Measurements from ENCODE around the gene SLAMF9.

SLAMF9 gene

GRCh38 chr1:159932296-159933285 lies 21.4 kb downstream of the SLAMF9 start:
- DNase-seq, result no peak

GRCh38 chr1:159931795-159932173 lies 22.3 kb downstream of the SLAMF9 start:
- no peak for DNase-seq

GRCh38 chr1:159931101-159931794 lies 22.8 kb downstream of the SLAMF9 start:
- DNase-seq, result no peak

- no peak for DNase-seq
Measured at GRCh38 chr1:159930634-159931033, 23.4 kb downstream of the SLAMF9 start.

GRCh38 chr1:159930216-159930615 lies 23.8 kb downstream of the SLAMF9 start:
- no peak for DNase-seq

- no peak for DNase-seq
Measured at GRCh38 chr1:159929155-159930051, 24.6 kb downstream of the SLAMF9 start.

GRCh38 chr1:159928491-159929050 lies 25.5 kb downstream of the SLAMF9 start:
- DNase-seq, result no peak

- no peak for DNase-seq
Measured at GRCh38 chr1:159927849-159928431, 26.1 kb downstream of the SLAMF9 start.

- DNase-seq, result no peak
Measured at GRCh38 chr1:159927211-159927848, 26.7 kb downstream of the SLAMF9 start.

- no peak for DNase-seq
Measured at GRCh38 chr1:159925719-159926078, 28.3 kb downstream of the SLAMF9 start.

- DNase-seq, result no peak
Measured at GRCh38 chr1:159924791-159925718, 29.0 kb downstream of the SLAMF9 start, which contains the start of gene TAGLN2. Gene TAGLN2, minus strand, starts transcription at chr1:159925507. Its CDS starts 4,998 bp downstream, at chr1:159920509.

- DNase-seq, result peak in 1 of 2 experiments; percentile 24
Measured at GRCh38 chr1:159924025-159924790, 29.8 kb downstream of the SLAMF9 start.

- DNase-seq, result peak; percentile 24 to 34
Measured at GRCh38 chr1:159923203-159924024, 30.6 kb downstream of the SLAMF9 start.

- no peak for DNase-seq
Measured at GRCh38 chr1:159922511-159923202, 31.4 kb downstream of the SLAMF9 start.

GRCh38 chr1:159921700-159922504 lies 32.1 kb downstream of the SLAMF9 start:
- DNase-seq, result no peak

GRCh38 chr1:159921251-159921650 lies 32.8 kb downstream of the SLAMF9 start:
- DNase-seq, result no peak

- DNase-seq, result no peak
Measured at GRCh38 chr1:159920651-159921050, 33.4 kb downstream of the SLAMF9 start.

All from SHP77 (cell line).